RWPE2 (cell line): ENCODE measurements around the gene ZNF496.
"Not testable (repeated sequence)": the region's sequence is repeated elsewhere in the genome, so short reads cannot be mapped to it uniquely, and the experiment has no call there.

Experiments used
- ATAC-seq: fragments of 200-7000 bp; cut with Tn5 transposase; 3 replicates; pipeline ENCODE4 v1.9.1; 2021; ENCODE audit warnings: low read depth
- DNase-seq: peaks from one replicate; pipeline ENCODE4 v3.0.0-alpha.2; 2020; ENCODE audit warnings: low spot score
- H3K27ac ChIP-seq: fragments of 450-650 bp; 2 replicates; pipeline ENCODE4 v1.5.1; 2017; ENCODE audit warnings: mild to moderate bottlenecking; ENCODE audit not compliant: poor library complexity, severe bottlenecking
- H3K27me3 ChIP-seq: fragments of 250-450 bp; sonication (Bioruptor Pico); 2 replicates; pipeline ENCODE4 v1.5.1; 2021; ENCODE audit warnings: mild to moderate bottlenecking, moderate library complexity; ENCODE audit not compliant: insufficient read depth, poor library complexity, severe bottlenecking
- H3K36me3 ChIP-seq: fragments of 250-450 bp; sonication (Bioruptor Pico); 2 replicates; pipeline ENCODE4 v1.5.1; 2020; ENCODE audit warnings: low read depth, mild to moderate bottlenecking, moderate library complexity
- H3K4me1 ChIP-seq: fragments of 250-450 bp; sonication (Bioruptor Pico); 2 replicates; pipeline ENCODE4 v1.5.1; 2021; ENCODE audit warnings: mild to moderate bottlenecking, moderate library complexity; ENCODE audit not compliant: insufficient read depth, poor library complexity, severe bottlenecking
- H3K4me3 ChIP-seq: fragments of 250-450 bp; sonication (Bioruptor Pico); 2 replicates; pipeline ENCODE4 v1.5.1; 2021; ENCODE audit warnings: mild to moderate bottlenecking, moderate library complexity; ENCODE audit not compliant: severe bottlenecking
- H3K9me3 ChIP-seq: fragments of 250-450 bp; sonication (Bioruptor Pico); 2 replicates; pipeline ENCODE4 v1.5.1; 2021; ENCODE audit warnings: mild to moderate bottlenecking, moderate library complexity; ENCODE audit not compliant: severe bottlenecking
- TF ChIP-seq, protein P1 (sequence below): fragments of 450-650 bp; IDR thresholded peaks from one replicate; pipeline ENCODE4 v1.5.1; 2017; ENCODE audit warnings: mild to moderate bottlenecking, moderate library complexity; ENCODE audit not compliant: poor library complexity, severe bottlenecking

ZNF496 gene

DNA sequence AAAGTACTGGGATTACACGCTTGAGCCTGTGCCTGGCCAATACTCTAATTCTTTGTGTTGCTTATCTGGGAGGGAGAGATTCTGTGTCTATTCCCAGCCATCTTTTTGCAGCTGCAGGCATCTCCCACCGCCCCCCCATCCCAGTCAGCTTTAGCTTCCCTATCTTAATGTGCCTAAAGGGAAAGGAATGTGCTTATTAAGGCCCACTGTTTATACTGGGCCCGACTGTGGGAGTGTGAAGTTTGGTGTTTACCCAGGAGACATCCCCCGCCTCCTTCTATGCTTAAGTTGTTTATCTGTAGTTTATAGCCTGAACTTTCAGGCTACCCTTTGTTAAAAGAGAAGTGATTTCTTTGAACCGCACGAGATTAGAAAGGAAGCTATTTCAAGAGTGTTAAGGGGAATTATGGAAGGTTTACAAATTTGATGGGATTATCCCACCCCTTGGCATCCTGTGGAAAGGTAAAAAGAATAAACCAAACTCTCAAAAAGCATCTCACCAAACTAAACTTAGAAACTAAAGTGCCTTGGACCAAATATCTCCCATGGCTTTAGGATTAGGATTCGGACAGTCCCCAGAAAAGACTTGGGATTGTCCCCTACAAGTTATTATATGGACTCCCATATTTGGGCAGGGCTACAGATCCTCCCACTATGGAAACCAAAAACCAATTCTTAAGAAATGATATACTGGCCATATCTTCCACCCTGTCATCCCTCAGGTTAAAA is 25.5 kb upstream of the ZNF496 start:
- Histone ChIP-seq H3K27me3 (no peaks in the 10 kb centered on the region), H3K27ac (no peak overlapping the region), H3K36me3 (no peaks in the 10 kb centered on the region), H3K9me3 (no peaks in the 10 kb centered on the region), H3K4me3 (no peak overlapping the region), H3K4me1 (no peaks in the 10 kb centered on the region)
- ATAC-seq = no peak
- no peak for DNase-seq
- TF ChIP-seq, protein P1, sequence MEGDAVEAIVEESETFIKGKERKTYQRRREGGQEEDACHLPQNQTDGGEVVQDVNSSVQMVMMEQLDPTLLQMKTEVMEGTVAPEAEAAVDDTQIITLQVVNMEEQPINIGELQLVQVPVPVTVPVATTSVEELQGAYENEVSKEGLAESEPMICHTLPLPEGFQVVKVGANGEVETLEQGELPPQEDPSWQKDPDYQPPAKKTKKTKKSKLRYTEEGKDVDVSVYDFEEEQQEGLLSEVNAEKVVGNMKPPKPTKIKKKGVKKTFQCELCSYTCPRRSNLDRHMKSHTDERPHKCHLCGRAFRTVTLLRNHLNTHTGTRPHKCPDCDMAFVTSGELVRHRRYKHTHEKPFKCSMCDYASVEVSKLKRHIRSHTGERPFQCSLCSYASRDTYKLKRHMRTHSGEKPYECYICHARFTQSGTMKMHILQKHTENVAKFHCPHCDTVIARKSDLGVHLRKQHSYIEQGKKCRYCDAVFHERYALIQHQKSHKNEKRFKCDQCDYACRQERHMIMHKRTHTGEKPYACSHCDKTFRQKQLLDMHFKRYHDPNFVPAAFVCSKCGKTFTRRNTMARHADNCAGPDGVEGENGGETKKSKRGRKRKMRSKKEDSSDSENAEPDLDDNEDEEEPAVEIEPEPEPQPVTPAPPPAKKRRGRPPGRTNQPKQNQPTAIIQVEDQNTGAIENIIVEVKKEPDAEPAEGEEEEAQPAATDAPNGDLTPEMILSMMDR = no peak

DNA sequence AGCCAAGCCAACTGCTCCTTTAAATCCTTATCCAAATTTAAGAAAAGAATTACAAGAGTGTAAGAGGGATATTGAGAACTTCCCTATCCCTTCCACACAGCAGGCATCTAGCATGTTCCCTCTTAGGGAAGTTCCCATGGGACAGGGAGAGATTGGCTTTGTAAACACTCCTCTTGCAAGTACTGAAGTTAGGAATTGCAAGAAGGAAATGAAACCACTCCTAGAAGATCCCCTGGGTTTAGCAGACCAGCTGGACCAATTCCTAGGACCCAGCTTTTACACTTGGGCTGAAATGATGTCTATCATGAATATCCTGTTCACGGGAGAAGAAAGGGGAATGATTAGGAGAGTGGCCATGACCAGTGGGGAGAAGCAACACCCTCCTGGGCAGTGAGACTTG is 23.5 kb upstream of the ZNF496 start:
- H3K4me1 ChIP-seq, H3K36me3 ChIP-seq, DNase-seq, H3K27me3 ChIP-seq, ATAC-seq, H3K4me3 ChIP-seq, H3K9me3 ChIP-seq, H3K27ac ChIP-seq: not testable (repeated sequence)

- no peak overlapping the region for H3K27ac ChIP-seq
- no peak overlapping the region for H3K4me3 ChIP-seq
- no peak for ATAC-seq
- no peaks in the 10 kb centered on the region for H3K9me3 ChIP-seq
- no peaks in the 10 kb centered on the region for H3K36me3 ChIP-seq
- TF ChIP-seq, protein P1 = no peak
- no peaks in the 10 kb centered on the region for H3K4me1 ChIP-seq
- no peak for DNase-seq
- no peaks in the 10 kb centered on the region for H3K27me3 ChIP-seq
Measured at GRCh38 chr1:247352175-247352574, 20.5 kb upstream of the ZNF496 start.

- no peaks in the 10 kb centered on the region for H3K36me3 ChIP-seq
- ATAC-seq = no peak
- H3K27me3 ChIP-seq = no peaks in the 10 kb centered on the region
- H3K4me1 ChIP-seq = no peaks in the 10 kb centered on the region
- TF ChIP-seq, protein P1 = no peak
- H3K4me3 ChIP-seq = no peak overlapping the region
- H3K9me3 ChIP-seq = no peaks in the 10 kb centered on the region
- DNase-seq = no peak
- no peak overlapping the region for H3K27ac ChIP-seq
Measured at GRCh38 chr1:247350587-247350986, 18.9 kb upstream of the ZNF496 start.

DNA sequence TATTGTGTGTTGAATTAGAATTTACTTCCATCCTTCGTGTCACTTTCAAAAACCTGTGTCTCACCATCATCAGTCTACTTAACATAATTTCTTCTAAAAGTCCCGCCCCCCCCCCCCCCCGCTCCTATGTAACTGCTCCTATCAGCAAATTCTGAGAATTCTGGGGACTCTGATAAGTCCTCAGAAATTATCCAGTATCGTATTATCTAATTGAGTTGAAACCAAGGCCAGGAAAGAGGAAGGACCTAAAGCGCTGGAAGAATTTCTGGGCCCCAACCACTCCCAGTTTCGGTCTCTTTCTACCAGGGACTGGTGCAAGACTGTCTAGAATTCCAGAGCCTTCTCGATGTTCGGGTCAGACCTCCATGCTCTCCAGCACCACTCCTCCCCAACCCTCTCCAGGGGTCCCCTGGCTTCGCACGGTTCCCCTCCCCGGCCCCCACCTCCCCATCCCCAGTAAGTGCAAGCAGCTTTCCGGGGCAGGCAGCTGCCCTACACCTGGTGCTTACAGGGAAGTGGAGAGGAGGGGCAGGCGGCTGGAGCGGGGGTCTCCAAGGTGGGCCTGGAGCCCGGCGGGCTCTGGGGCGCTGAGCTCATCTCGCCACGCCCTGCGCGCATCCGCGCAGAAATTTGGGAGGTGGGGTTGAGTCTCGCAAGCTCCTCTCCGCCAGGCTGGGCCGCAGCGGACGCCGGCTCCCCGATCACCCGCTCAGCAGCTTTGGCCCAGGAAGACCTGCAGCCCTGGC is 16.0 kb upstream of the ZNF496 start:
- no peak overlapping the region for H3K27ac ChIP-seq
- H3K4me1 ChIP-seq = peaks cover 3% of the 10 kb centered on the region
- no peak for ATAC-seq
- no peaks in the 10 kb centered on the region for H3K36me3 ChIP-seq
- no peaks in the 10 kb centered on the region for H3K27me3 ChIP-seq
- no peak overlapping the region for H3K4me3 ChIP-seq
- TF ChIP-seq, protein P1 = no peak
- H3K9me3 ChIP-seq = no peaks in the 10 kb centered on the region
- no peak for DNase-seq
